Measurements from ENCODE around the gene PSMF1. TPM values are rescaled to one million over a fixed set of nuclear protein-coding genes. Genes with fewer than 3 reads are reported as not detected.
A peak's percentile ranks its signal among the peaks of the same experiment; 100 is the strongest.

PSMF1 gene
- total and polyA plus RNA-seq, 4 donors = 43.6 to 126 (median 83.8) TPM

GRCh38 chr20:1150968-1151367 is 32.6 kb downstream of the PSMF1 start:
- Histone ChIP-seq H3K4me3 (ENCODE audit: low read depth in 1 of 3, low read length in 3 of 3) (no peak overlapping the region), H3K9me3 (ENCODE audit: control insufficient read depth in 4 of 4, low read length in 3 of 4) (no peaks in the 10 kb centered on the region), H3K9ac (ENCODE audit: low read depth in 1 of 2, low read length in 2 of 2) (peak overlapping the region in 1 of 2 donors; percentile 66), H3K4me1 (ENCODE audit: control insufficient read depth in 4 of 4, insufficient read depth in 4 of 4, low read length in 3 of 4) (peaks cover 0 to 6% (median 1%) of the 10 kb centered on the region in 4 donors), H3K27me3 (ENCODE audit: control insufficient read depth in 4 of 4, insufficient read depth in 4 of 4, low read length in 3 of 4) (no peaks in the 10 kb centered on the region), H3K27ac (ENCODE audit: low read depth in 1 of 2, low read length in 2 of 2) (peak overlapping the region; percentile 44 to 62), H3K36me3 (ENCODE audit: control insufficient read depth in 4 of 4, insufficient read depth in 3 of 4, low read depth in 1 of 4, low read length in 3 of 4) (peaks cover 11 to 38% (median 31%) of the 10 kb centered on the region in 4 donors)
- no peak for DNase-seq (ENCODE audit: low spot score)
- TF ChIP-seq HNF4A (conservative IDR thresholded peaks at IDR 0.05) = peak; percentile 44 to 45
- TF ChIP-seq FOXA2 (IDR thresholded peaks at IDR 0.05) = peak; percentile 18
- no peak for TF ChIP-seq FOXA1 (IDR thresholded peaks at IDR 0.05)
- no peak for TF ChIP-seq YY1 (IDR thresholded peaks at IDR 0.05)
- peak; percentile 42 for TF ChIP-seq SP1 (IDR thresholded peaks at IDR 0.05)
- peak in 1 of 2 donors; percentile 43 for TF ChIP-seq RXRA (IDR thresholded peaks at IDR 0.05)
- TF ChIP-seq, protein P1, sequence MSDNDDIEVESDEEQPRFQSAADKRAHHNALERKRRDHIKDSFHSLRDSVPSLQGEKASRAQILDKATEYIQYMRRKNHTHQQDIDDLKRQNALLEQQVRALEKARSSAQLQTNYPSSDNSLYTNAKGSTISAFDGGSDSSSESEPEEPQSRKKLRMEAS (IDR thresholded peaks at IDR 0.05) = peak; percentile 48
- TF ChIP-seq EGR1 (IDR thresholded peaks at IDR 0.05; ENCODE audit: low read depth in 2 of 2) = no peak
- WGBS = 46% methylated on average over 1 of the region's 1 CpG

GRCh38 chr20:1154226-1154625 is 35.8 kb downstream of the PSMF1 start:
- Histone ChIP-seq H3K36me3 (ENCODE audit: control insufficient read depth in 4 of 4, insufficient read depth in 3 of 4, low read depth in 1 of 4, low read length in 3 of 4) (peaks cover 13 to 26% (median 17%) of the 10 kb centered on the region in 4 donors), H3K4me3 (ENCODE audit: low read depth in 1 of 3, low read length in 3 of 3) (no peak overlapping the region), H3K27ac (ENCODE audit: low read depth in 1 of 2, low read length in 2 of 2) (no peak overlapping the region), H3K9ac (ENCODE audit: low read depth in 1 of 2, low read length in 2 of 2) (no peak overlapping the region), H3K4me1 (ENCODE audit: control insufficient read depth in 4 of 4, insufficient read depth in 4 of 4, low read length in 3 of 4) (peaks cover 0 to 6% (median 1%) of the 10 kb centered on the region in 4 donors), H3K9me3 (ENCODE audit: control insufficient read depth in 4 of 4, low read length in 3 of 4) (no peaks in the 10 kb centered on the region), H3K27me3 (ENCODE audit: control insufficient read depth in 4 of 4, insufficient read depth in 4 of 4, low read length in 3 of 4) (no peaks in the 10 kb centered on the region)
- TF ChIP-seq ATF3 (IDR thresholded peaks at IDR 0.05) (no peak), TAF1 (conservative IDR thresholded peaks at IDR 0.05) (no peak), HNF4A (conservative IDR thresholded peaks at IDR 0.05) (no peak), RXRA (IDR thresholded peaks at IDR 0.05) (no peak), EGR1 (IDR thresholded peaks at IDR 0.05; ENCODE audit: low read depth in 2 of 2) (no peak), YY1 (IDR thresholded peaks at IDR 0.05) (no peak), RAD21 (IDR thresholded peaks at IDR 0.05) (no peak), JUND (IDR thresholded peaks at IDR 0.05) (no peak), NR2F2 (IDR thresholded peaks at IDR 0.05) (no peak), GABPA (IDR thresholded peaks at IDR 0.05 in 1 of 2, conservative IDR thresholded peaks at IDR 0.05 in 1 of 2) (no peak), SP1 (IDR thresholded peaks at IDR 0.05) (no peak), HNF4G (IDR thresholded peaks at IDR 0.05) (no peak), FOXA1 (IDR thresholded peaks at IDR 0.05) (no peak), FOXA2 (IDR thresholded peaks at IDR 0.05) (no peak)
- TF ChIP-seq, protein P1 (IDR thresholded peaks at IDR 0.05) = no peak
- TF ChIP-seq, protein P2, sequence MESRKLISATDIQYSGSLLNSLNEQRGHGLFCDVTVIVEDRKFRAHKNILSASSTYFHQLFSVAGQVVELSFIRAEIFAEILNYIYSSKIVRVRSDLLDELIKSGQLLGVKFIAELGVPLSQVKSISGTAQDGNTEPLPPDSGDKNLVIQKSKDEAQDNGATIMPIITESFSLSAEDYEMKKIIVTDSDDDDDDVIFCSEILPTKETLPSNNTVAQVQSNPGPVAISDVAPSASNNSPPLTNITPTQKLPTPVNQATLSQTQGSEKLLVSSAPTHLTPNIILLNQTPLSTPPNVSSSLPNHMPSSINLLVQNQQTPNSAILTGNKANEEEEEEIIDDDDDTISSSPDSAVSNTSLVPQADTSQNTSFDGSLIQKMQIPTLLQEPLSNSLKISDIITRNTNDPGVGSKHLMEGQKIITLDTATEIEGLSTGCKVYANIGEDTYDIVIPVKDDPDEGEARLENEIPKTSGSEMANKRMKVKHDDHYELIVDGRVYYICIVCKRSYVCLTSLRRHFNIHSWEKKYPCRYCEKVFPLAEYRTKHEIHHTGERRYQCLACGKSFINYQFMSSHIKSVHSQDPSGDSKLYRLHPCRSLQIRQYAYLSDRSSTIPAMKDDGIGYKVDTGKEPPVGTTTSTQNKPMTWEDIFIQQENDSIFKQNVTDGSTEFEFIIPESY (IDR thresholded peaks at IDR 0.05) = no peak
- TF ChIP-seq, protein P3, sequence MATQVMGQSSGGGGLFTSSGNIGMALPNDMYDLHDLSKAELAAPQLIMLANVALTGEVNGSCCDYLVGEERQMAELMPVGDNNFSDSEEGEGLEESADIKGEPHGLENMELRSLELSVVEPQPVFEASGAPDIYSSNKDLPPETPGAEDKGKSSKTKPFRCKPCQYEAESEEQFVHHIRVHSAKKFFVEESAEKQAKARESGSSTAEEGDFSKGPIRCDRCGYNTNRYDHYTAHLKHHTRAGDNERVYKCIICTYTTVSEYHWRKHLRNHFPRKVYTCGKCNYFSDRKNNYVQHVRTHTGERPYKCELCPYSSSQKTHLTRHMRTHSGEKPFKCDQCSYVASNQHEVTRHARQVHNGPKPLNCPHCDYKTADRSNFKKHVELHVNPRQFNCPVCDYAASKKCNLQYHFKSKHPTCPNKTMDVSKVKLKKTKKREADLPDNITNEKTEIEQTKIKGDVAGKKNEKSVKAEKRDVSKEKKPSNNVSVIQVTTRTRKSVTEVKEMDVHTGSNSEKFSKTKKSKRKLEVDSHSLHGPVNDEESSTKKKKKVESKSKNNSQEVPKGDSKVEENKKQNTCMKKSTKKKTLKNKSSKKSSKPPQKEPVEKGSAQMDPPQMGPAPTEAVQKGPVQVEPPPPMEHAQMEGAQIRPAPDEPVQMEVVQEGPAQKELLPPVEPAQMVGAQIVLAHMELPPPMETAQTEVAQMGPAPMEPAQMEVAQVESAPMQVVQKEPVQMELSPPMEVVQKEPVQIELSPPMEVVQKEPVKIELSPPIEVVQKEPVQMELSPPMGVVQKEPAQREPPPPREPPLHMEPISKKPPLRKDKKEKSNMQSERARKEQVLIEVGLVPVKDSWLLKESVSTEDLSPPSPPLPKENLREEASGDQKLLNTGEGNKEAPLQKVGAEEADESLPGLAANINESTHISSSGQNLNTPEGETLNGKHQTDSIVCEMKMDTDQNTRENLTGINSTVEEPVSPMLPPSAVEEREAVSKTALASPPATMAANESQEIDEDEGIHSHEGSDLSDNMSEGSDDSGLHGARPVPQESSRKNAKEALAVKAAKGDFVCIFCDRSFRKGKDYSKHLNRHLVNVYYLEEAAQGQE (IDR thresholded peaks at IDR 0.05) = no peak
- TF ChIP-seq, protein P4, sequence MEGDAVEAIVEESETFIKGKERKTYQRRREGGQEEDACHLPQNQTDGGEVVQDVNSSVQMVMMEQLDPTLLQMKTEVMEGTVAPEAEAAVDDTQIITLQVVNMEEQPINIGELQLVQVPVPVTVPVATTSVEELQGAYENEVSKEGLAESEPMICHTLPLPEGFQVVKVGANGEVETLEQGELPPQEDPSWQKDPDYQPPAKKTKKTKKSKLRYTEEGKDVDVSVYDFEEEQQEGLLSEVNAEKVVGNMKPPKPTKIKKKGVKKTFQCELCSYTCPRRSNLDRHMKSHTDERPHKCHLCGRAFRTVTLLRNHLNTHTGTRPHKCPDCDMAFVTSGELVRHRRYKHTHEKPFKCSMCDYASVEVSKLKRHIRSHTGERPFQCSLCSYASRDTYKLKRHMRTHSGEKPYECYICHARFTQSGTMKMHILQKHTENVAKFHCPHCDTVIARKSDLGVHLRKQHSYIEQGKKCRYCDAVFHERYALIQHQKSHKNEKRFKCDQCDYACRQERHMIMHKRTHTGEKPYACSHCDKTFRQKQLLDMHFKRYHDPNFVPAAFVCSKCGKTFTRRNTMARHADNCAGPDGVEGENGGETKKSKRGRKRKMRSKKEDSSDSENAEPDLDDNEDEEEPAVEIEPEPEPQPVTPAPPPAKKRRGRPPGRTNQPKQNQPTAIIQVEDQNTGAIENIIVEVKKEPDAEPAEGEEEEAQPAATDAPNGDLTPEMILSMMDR (IDR thresholded peaks at IDR 0.05; ENCODE audit: low read depth, low read length, missing input control) = no peak
- DNase-seq (ENCODE audit: low spot score) = no peak
